NK-92 (cell line): ENCODE measurements around the gene PPP1R12A.
"Not testable (repeated sequence)": the region's sequence is repeated elsewhere in the genome, so short reads cannot be mapped to it uniquely, and the experiment has no call there.

Source experiments
- DNase-seq: peaks from one replicate; lab custom pipeline; 2025; ENCODE audit not compliant: unreplicated experiment; lab: John Stamatoyannopoulos, UW

PPP1R12A gene

GRCh38 chr12:79935021-79935623 is at the start of gene PPP1R12A:
Gene PPP1R12A (minus strand): TSS chr12:79935097. CDS start chr12:79934931, 166 bp downstream.
- peak; percentile 66 for DNase-seq

GRCh38 chr12:79983986-79984620 is 49.2 kb upstream of the PPP1R12A start:
- no peak for DNase-seq

GRCh38 chr12:79983492-79983891 is 48.6 kb upstream of the PPP1R12A start:
- DNase-seq: no peak

- no peak for DNase-seq
Measured at GRCh38 chr12:79982086-79983062, 47.5 kb upstream of the PPP1R12A start.

- DNase-seq: no peak
Measured at GRCh38 chr12:79978692-79979091, 43.8 kb upstream of the PPP1R12A start.

GRCh38 chr12:79977856-79978460 is 43.1 kb upstream of the PPP1R12A start:
- DNase-seq: not testable (repeated sequence)

- no peak for DNase-seq
Measured at GRCh38 chr12:79975143-79975542, 40.2 kb upstream of the PPP1R12A start.

GRCh38 chr12:79973801-79974200 is 38.9 kb upstream of the PPP1R12A start:
- no peak for DNase-seq

- no peak for DNase-seq
Measured at GRCh38 chr12:79964100-79964627, 29.3 kb upstream of the PPP1R12A start.

- no peak for DNase-seq
Measured at GRCh38 chr12:79961411-79961810, 26.5 kb upstream of the PPP1R12A start.

GRCh38 chr12:79959484-79959883 is 24.6 kb upstream of the PPP1R12A start:
- no peak for DNase-seq

GRCh38 chr12:79956896-79957295 is 22.0 kb upstream of the PPP1R12A start:
- no peak for DNase-seq

GRCh38 chr12:79955561-79955960 is 20.7 kb upstream of the PPP1R12A start:
- DNase-seq: no peak

- DNase-seq: no peak
Measured at GRCh38 chr12:79954037-79954610, 19.2 kb upstream of the PPP1R12A start.

- no peak for DNase-seq
Measured at GRCh38 chr12:79949098-79949497, 14.2 kb upstream of the PPP1R12A start.

- DNase-seq: no peak
Measured at GRCh38 chr12:79945433-79945832, 10.5 kb upstream of the PPP1R12A start.

GRCh38 chr12:79944565-79944964 is 9.7 kb upstream of the PPP1R12A start:
- no peak for DNase-seq

- not testable (repeated sequence) for DNase-seq
Measured at GRCh38 chr12:79942846-79943245, 7.9 kb upstream of the PPP1R12A start.

- DNase-seq: no peak
Measured at GRCh38 chr12:79939728-79940310, 4.9 kb upstream of the PPP1R12A start.

GRCh38 chr12:79938843-79939242 is 3.9 kb upstream of the PPP1R12A start:
- DNase-seq: no peak
